HG03457 (cell line): Measurements from ENCODE around the gene CCKAR.
"Not testable (repeated sequence)": the region's sequence is repeated elsewhere in the genome, so short reads cannot be mapped to it uniquely, and the experiment has no call there.

Experiments used
- ATAC-seq: cut with Tn5 transposase; IDR thresholded peaks from one replicate; pipeline ENCODE4 v1.9.1; 2021; ENCODE audit warnings: moderate number of reproducible peaks; ENCODE audit not compliant: unreplicated experiment

CCKAR gene, protein sequence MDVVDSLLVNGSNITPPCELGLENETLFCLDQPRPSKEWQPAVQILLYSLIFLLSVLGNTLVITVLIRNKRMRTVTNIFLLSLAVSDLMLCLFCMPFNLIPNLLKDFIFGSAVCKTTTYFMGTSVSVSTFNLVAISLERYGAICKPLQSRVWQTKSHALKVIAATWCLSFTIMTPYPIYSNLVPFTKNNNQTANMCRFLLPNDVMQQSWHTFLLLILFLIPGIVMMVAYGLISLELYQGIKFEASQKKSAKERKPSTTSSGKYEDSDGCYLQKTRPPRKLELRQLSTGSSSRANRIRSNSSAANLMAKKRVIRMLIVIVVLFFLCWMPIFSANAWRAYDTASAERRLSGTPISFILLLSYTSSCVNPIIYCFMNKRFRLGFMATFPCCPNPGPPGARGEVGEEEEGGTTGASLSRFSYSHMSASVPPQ

DNA sequence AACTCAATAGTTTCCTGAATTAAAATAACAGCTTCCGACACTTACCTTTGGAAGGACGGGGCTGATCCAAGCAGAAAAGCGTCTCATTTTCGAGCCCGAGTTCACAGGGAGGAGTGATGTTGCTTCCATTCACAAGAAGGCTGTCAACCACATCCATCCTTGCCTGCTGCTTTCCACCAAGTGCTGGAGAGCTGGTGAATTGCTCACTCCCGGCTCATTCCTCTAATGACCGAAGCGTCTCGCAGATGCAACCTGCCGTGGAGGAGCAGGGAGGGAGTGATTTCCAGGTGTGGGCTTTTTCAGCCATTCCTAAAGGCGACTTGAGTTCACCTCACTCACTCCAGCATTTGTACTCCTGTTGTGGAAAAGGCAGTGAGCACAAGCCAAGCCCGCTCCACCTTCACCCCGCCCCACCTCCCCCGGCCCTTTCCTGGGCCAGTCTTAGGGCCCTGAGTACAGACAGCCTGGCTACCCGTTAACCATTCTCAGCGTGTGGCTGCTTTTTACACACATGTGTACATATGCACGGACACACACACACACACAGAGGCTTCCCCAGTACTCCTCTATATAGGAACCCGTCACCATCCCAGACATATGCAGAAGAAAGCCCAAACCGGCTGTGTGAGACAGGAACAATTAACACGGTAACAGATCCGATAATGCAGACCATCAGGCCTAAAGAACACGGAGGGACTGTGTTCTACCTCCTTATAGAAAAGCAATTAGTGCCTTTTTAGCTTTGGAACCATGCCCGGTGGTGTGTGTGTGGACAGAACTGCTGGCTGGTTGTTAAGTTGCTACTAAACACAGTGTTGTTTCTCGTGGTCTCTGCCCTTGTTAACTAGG, at the start of gene CCKAR:
Gene CCKAR (minus strand): TSS at position 374 of the 849 bp plus-strand sequence. CDS start 217 bp downstream, at position 157.
- no peak for ATAC-seq

DNA sequence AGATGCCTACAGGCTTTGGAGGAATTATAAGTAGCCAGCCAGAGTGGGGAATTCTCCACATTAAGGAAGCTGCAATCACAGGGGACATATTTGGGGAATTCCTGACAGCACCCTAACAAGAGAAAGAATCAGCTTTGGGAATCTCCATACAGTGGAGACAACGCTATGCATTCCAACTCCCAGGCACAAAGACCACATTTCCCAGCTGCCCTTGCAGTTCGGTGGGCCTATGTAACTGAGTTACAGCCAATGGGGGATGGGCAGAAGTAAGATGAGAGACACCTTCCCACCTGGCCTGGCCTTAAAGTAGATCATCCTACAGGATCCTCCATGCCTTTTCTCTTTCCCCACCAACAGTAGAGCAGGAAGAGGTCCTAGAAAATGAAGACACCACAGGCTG, 43.4 kb upstream of the CCKAR start:
- ATAC-seq, result no peak

DNA sequence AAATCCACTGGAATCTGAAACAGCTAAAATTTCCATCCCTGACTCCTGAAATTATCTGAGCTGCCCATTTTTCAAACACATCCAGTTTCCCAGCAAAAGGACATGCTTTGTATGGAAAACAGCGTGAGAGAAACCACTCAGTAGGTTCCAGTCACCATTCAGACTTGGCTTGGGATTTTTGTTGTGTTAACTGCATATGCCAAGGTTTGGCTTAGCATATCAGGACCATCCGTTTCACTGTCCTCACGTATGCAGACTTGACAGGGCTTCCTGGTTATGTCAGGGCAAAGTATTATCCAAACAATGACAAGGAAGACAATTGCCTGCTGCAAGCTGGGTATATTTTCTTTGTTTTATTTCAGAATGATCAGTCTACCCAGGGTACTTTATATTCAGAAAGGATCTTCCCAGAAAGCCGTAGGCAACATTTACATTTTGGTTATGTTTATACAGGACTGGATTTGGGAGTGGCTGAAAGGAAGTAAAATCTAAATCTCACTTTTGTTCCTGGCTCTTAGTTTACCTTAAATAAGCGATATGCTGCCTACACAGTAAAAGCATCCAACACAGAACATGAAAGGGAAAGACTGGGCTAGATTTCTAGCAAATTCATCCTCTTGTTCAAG, 41.3 kb upstream of the CCKAR start:
- ATAC-seq, result no peak

DNA sequence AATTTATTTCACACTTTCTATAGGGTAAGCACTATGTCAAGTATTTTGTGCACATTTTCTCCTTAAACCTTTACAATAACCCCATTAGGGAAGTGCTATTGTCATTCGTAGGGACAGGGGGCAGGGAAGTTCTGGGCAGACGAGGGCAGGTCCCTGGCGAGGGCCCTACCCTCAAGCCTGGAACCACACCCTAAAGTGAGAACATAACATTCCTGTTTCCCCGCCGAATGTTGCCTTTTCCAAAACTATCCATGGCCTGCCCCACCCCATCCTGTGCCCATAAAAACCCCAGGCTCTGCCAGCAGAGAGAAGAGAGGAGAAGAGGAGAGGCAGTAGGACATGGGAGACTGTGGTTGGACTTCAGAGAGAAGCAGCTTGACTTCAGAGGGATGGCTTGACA, 39.8 kb upstream of the CCKAR start:
- no peak for ATAC-seq

DNA sequence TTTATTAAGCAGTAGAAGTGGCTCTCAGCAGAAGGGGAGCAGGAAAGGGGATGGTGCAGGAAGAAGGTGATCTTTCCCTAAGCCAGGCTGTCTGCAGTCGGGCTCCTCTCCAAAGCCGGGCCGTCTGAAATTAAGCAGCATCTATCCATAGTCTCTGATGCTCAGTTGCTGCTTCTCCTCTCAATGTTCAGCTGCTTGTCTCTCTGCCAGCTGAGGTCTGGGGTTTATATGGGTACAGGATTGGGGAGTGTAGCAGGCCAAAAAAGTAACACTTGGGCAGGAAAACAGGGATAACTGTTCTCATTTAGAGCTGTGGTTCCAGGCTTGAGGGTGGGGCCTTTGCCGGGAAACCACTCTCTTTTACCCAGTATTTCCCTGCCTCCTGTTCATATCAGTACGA, 39.2 kb upstream of the CCKAR start:
- no peak for ATAC-seq

DNA sequence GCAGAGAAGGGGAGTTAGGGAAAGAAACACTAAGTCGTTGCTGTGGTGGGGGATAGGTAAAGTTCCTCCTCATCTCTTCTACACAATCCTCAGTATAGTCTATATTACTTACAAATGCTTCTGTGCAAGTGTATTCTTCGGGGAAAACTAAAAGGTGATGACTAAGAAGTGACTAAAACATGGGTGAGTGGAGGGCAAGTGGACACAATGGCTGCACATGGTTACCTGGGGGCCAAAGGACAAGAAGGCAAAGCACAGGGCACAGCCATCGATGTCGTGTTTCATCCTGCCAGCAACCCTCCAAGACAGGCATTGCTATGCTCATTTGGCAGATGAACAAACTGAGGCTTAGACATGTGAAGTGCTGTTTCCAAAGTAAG, 35.5 kb upstream of the CCKAR start:
- no peak for ATAC-seq

DNA sequence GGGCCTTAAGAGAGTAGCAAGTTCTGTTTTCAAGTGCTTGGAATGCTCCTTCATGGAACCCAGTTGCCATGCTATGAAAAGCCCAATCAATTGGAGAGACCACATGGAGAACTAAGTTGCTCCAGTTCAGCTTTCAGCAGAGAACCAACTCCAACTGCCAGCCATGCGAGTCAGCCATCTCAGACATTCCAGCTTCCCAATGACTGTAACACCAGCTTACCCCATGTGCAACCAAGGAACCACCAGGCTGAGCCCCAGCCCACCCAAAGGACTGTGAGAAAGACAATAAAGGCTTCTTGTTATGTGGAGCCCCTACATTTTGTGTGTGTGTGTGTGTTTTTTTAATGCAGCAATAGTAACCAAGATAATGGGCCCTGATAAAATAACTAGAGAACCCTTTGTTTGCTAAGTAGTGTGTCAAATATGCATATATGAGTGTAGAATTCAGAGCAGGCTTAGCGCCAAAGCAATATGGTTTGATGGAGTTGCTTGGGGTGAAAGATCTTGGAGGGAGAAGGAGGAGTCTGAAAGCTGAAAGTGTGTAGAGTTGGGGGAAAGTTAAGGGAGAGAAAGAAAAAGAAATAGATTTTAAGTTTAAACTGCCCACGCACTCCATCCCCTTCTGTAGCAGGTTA, 35.0 kb upstream of the CCKAR start:
- ATAC-seq, result no peak

DNA sequence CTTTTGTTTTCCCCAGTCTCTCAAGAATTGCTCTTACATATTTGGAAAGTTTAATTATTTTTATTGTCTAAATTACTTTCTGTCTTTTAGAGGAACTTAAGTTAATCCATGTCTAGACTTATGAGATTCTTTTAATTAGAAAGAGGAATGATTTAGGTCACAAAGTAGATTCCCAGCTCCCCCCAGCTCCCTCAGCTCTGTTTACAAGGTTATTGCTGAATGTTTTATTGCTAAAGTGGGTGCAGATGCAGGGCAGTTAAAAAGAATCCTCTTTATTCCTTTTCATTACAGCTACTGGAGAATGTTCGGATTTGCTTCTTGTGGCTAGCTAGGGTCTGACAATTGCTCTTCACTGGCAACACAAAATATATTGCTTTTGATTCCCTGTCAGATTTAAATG, 33.7 kb upstream of the CCKAR start:
- no peak for ATAC-seq

DNA sequence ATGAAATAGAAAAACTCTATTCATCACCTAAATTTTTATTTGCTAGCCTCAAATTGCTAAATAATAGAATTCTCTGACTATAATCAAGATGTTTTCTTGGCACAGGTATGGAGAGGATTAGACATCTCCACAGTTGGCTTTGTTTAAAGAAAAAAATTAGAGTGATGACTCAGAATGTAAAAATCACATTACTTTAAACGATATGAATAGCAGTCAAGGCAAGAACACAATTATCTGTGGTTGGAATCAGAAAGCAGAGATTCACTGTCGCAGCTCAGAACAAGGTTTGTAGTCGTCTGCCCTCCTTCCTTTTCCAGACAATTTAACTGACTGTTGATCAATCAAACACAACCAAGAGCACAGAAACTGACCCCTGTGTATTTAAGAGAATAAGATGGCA, 32.2 kb upstream of the CCKAR start:
- no peak for ATAC-seq

DNA sequence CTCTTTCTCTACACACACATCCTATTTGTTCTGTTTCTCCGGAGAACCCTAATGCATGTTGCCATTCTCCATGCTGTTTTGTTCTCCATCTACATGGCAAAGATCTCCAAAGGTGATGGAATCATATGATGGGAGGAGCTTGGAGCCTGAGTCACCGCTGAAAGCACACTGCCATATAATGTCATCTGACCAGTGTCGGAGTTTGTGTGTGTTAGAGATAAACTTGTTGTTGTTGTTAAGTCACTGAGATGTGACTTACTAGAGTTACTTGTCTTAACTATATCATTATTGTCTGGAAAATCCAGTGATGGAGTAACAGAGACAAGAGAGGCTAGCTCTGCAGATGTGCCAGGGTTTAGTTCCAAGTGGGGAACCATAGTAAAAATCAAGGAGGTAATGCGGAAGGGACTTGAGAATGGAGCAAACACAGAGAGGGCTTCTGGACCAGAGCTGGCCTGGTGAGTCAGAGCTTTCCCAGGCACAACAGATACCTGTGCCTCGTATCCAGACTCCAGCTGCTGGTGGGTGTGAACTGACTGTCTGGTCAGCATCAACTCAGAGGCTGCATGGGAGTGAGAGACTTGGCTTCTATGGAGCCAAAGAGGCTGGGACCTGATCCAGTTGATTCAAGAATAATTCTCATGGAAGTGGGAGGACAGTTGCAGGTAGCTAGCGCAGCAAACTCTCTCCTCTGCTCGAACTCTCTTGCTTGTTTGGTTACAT, 30.6 kb upstream of the CCKAR start:
- ATAC-seq, result no peak

DNA sequence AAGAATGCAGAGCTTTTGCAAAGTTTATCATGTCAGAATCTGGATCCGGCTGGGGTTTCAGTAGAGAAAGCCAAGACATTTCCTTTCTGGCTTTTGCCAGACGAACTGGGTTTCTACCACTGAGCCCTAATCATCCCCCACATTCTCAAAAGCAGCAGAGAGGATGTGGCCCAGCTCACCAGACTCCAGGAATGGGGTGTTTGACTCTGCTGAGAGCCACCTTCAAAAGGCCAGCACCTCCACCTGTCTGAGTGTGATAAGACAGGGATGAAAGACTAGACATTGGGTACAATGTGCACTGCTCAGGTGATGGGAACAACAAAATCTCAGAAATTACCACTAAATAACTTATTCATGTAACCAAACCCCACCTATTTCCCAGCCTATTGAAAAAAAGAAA, 25.7 kb upstream of the CCKAR start:
- no peak for ATAC-seq

DNA sequence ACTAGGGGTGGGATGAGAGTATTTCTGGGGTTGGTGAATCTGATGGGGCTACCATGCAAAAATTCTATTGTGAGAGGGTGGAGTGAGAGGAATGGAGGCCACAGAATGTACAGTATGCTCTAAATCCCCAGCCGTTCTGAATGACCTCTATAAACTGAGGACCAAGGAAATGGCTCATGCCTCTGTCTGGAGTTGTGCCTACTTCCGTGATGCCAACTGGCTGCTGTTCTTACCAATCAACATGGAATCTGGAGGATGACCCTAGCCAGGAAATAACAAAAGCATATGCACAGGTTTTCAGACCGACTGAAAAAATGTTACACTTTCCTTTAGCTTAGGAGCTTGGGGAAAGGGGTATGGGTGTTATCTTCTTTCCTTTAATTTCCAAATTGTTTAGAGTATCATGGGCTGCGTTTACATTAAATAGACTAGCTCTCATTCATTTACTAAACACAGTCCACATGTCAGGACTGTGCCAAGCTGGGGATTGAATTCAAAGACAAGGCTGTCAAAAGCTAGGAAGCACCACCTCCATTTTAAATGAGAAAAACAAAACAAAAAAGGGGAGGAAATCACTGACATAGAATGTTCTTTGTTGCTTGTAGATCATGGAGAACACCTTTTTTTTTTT, 20.2 kb upstream of the CCKAR start:
- no peak for ATAC-seq

DNA sequence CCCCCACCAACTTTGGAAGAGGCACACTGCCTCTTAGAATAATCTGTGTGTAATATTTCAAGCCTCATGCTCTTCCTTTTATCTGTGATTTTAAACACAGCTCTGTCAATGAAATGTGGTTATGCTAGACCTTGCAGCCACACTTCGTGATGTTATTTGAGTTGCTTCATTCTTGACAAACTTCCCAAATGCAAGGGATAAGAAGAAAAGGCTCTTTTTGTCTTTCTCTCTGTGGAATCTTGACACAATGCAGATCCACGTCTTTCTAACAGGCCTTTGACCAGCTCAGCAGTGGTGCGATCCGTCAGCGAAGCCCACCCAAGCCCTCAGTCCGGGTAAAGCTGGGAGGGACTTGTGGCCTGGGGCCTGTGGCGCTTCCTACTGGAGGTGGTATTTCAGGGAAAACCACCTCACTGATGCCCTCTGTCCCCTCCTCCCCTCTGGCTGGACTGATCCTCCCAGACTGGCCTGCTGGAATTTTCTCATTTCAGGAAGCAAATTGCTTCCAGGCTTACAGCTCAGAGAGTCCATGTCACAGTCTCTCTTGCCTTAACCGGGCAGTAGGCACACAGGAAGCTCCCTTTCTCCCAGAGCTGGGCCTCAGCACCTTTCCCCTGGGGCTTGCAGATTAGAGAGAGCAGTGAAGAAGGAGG, 19.5 kb upstream of the CCKAR start:
- no peak for ATAC-seq

DNA sequence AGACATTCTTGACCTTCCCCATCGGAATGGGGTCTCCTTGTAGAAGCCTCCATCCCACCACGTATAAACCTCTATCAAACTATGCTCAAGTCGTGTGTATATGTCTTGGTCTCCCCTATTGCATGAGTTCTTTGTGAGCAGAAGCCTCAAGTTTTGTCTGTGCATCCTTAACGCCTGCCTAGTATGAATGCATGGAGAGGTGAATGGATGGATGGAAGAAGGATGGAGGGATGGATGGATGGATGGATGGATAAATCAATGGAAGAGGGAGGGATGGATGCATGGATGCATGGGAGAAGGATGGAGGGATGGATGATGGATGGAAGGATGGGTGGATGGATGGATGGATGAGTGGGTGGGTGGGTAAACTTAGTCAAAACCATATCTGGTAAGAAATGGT, 17.0 kb upstream of the CCKAR start:
- no peak for ATAC-seq

DNA sequence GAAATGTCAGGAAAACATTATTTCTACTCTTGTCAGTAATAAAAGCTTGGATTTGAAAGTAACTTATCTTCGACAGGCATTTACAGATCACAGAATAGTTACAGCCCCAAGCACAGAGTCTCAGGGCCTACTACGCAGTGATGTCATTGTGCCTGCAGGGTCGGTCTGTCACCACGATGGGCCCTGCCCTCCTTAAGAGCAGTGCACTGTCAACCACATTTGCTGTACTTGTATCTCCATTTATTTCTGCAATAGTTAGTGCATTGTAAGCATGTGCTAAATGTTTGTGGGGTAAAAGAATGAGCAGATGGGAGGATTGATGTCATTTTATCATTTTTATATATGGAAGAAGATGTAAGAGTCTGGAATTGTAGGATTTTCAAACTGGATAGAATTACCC, 13.6 kb upstream of the CCKAR start:
- no peak for ATAC-seq

DNA sequence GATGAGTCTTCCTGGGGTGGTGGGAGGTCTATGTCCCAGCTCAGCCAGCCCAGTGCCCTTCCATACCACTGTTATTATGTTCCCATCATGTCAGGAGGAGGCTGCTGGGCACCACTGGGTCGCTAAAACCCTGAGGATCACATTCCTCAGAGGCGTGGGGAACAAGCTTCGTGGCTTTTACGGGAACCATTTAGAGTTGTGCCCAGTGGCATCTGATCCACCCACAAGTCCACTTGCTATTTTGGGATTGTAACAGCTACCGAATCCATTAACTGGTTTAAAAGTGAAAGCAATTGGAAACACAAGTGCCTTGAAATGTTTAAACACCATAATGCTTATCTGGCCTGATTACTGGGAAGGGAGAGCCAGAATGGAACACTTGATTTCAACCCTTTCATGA, 13.1 kb upstream of the CCKAR start:
- no peak for ATAC-seq

DNA sequence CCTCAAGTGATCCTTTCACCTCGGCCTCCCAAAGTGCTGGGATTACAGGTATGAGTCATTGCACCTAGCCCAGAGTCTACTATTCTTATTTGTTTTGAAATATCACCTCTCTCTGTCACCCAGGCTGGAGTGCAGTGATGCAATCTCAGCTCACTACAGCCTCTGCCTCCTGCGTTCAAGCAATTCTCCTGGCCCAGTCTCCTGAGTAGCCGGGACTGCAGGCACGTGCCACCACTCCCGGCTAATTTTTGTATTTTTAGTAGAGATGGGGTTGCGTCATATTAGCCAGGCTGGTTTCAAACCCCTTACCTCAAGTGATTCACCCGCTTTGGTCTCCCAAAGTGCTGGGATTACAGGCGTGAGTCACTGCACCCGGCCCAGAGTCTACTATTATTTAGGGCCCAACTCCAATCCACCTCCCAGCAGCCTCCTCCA, 10.3 kb upstream of the CCKAR start:
- not testable (repeated sequence) for ATAC-seq

DNA sequence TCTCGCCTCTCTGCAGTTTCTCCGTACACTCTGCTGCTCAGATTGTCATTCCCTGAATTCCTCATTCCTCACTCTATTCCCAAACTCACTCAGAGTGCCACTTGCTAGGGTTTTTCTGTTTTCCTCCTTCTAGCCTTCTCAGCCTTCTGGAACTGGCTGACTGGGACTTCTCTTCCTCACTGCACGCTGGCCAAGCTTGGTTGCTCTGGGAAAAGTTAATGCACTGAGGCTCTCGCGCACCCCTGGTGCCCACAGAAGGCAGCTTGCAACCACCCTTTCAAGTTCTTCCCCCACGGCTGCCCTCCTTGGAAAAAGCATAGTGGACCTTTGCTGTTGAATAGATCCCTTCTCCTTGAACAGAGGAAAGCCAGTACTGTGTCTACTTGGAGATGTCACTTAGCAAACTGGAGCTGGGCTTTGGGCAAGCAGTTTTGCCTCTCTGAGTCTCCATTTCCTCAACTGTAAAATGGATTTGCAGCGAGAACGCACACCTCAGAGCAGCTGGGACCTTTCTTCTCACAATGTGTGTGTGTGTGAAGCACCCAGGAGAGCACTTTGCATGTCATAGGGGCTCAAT, 6.0 kb upstream of the CCKAR start:
- no peak for ATAC-seq

DNA sequence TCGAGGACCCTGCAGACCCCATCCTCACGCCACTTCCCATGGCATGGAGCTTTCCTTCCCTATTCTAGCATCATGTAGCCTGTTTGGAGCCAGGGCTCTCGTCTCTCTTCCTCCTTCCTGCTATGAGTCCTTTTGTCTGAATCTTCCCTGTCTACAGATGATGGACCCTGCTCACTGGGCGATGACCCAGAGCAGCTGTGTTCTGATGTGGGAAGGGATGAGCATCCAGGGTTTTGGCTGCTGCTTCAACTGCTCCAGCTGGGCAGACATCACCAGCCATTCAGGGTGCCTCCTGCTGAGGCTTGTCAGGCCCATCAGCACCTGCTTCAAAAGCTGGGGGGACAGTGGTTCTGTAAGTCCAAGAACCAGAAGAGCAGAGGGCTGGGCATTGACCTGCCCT, 3.2 kb upstream of the CCKAR start:
- ATAC-seq, result no peak
